ENCODE results near the gene MFN2. TPM values are rescaled to one million over a fixed set of nuclear protein-coding genes. Genes with fewer than 3 reads are reported as not detected.

The MFN2 gene
- total and polyA plus RNA-seq, 9 of the 15 experiments (the other 6 are each of a cell fraction or from before 2014, with no cell fraction given) = 10.5 to 158 (median 87.1) TPM

- 0 out of 2 replicates have a peak, but pooled peaks have one; percentile 55 for TF ChIP-seq ZBED1 (IDR thresholded peaks at IDR 0.05)
- TF ChIP-seq HBP1 (CRISPR knock-in tag; IDR thresholded peaks at IDR 0.05) = no peak
- TF ChIP-seq KDM1A (IDR thresholded peaks at IDR 0.05) = peak; percentile 67 to 87; a peak in 3 of 4 replicates
- no peak for TF ChIP-seq SP1 (CRISPR knock-in tag; IDR thresholded peaks at IDR 0.05)
Observed at GRCh38 chr1:12005488-12006166, 25.4 kb downstream of the MFN2 start (continued).

- Histone ChIP-seq H3K4me1 (replicated peaks in 1 of 2; ENCODE audit: control insufficient read depth in 2 of 2, insufficient read depth in 2 of 2, low read length in 2 of 2) (peaks cover 23 to 39% of the 10 kb centered on the region in 2 experiments; a peak in 4 of 5 replicates), H3K4me2 (ENCODE audit: insufficient read depth, low read length) (no peak overlapping the region), H3K27me3 (ENCODE audit: control insufficient read depth in 2 of 2, insufficient read depth in 2 of 2, low read length in 2 of 2) (no peaks in the 10 kb centered on the region), H3K79me2 (ENCODE audit: control insufficient read depth, insufficient read depth, low read length) (peaks cover 11% of the 10 kb centered on the region; the same call in 2 of the 3 replicates), H2AFZ (ENCODE audit: low read depth, low read length) (no peak overlapping the region), H4K20me1 (replicated peaks; ENCODE audit: control insufficient read depth, insufficient read depth, low read length) (no peaks in the 10 kb centered on the region), H3K9ac (ENCODE audit: insufficient read depth in 1 of 2, low read depth in 2 of 2, low read length in 2 of 2) (peak overlapping the region; percentile 43 to 66), H3K9me1 (ENCODE audit: control insufficient read depth, insufficient read depth, low read length) (no peaks in the 10 kb centered on the region), H3K27ac (ENCODE audit: extremely low read depth, low read depth, low read length) (peak overlapping the region; percentile 77), H3K36me3 (ENCODE audit: control insufficient read depth, insufficient read depth, low read length) (peaks cover 87% of the 10 kb centered on the region), H3K9me3 (replicated peaks; ENCODE audit: control insufficient read depth, insufficient read depth, low read depth, low read length) (no peaks in the 10 kb centered on the region), H3K4me3 (no peak overlapping the region)
- in situ Hi-C loops (cut with MboI) (no loop called here), intact Hi-C loops (cut with micrococcal nuclease) (no loop called here)
- peak; percentile 42 for FAIRE-seq
- POLR2A ChIA-PET = interaction anchor here (0.6 to 5.0 kb wide), 10 partner anchors 9 to 120 kb away, joined by 3 to 52 read pairs (median 4); partner anchors contain the start of gene MFN2
- no TSS peak for BruUV-seq (replicated peaks)
- 85% methylated on average over 17 of the region's 17 CpGs for WGBS (ENCODE audit: insufficient coverage, low coverage, missing lambda C conversion rate)
- peak; percentile 30 for ATAC-seq
- no peak for TF ChIP-seq DMBX1 (CRISPR knock-in tag; IDR thresholded peaks at IDR 0.05; ENCODE audit: borderline replicate concordance)
- peak; percentile 74 for TF ChIP-seq EGR1 (conservative IDR thresholded peaks at IDR 0.05)
- no peak for TF ChIP-seq EWSR1 (IDR thresholded peaks at IDR 0.05; ENCODE audit: borderline replicate concordance, low read depth, partially characterized antibody)
- no peak for TF ChIP-seq RBM22 (IDR thresholded peaks at IDR 0.05; ENCODE audit: low read depth, low read length, poor library complexity, severe bottlenecking)
- TF ChIP-seq MCM5 (IDR thresholded peaks at IDR 0.05; ENCODE audit: low read depth) = no peak
- TF ChIP-seq SIN3B (IDR thresholded peaks at IDR 0.05; ENCODE audit: low read depth) = no peak
- TF ChIP-seq ZNF146 (CRISPR knock-in tag; IDR thresholded peaks at IDR 0.05; ENCODE audit: unreplicated experiment) = no peak
- 0 out of 4 replicates have a peak, but pooled peaks of 1 of the 2 experiments have one; percentile 18 for TF ChIP-seq CSDE1 (IDR thresholded peaks at IDR 0.05)
- TF ChIP-seq GATA2 (CRISPR knock-in tag; IDR thresholded peaks at IDR 0.05) = no peak
- TF ChIP-seq RFX1 (IDR thresholded peaks at IDR 0.05) = peak; percentile 92
- 0 out of 2 replicates have a peak, but pooled peaks have one; percentile 8 for TF ChIP-seq ZNF197 (CRISPR knock-in tag; IDR thresholded peaks at IDR 0.05; ENCODE audit: low read depth)
- TF ChIP-seq NCOA2 (IDR thresholded peaks at IDR 0.05; ENCODE audit: partially characterized antibody in 2 of 2) = no peak
- CTCF ChIA-PET (ENCODE audit: low intra/inter-chr PET ratio) = no interaction called here
- DNase-seq (ENCODE audit: extremely low read depth in 1 of 4, low spot score in 3 of 4) = peak; percentile 49 to 70 (median 61)
Observed at GRCh38 chr1:12006167-12006921, 26.1 kb downstream of the MFN2 start.
